HG03095 (cell line): ENCODE results near the gene BYSL.
"Not testable (repeated sequence)": the region's sequence is repeated elsewhere in the genome, so short reads cannot be mapped to it uniquely, and the experiment has no call there.

Experiments used
- ATAC-seq: cut with Tn5 transposase; IDR thresholded peaks from one replicate; pipeline ENCODE4 v1.9.1; 2021; ENCODE audit warnings: moderate library complexity; ENCODE audit not compliant: unreplicated experiment

BYSL gene

GRCh38 chr6:41941280-41942066, 20.2 kb downstream of the BYSL start, which contains the start of gene CCND3:
TSS of gene CCND3 (minus strand) at chr6:41941808. CDS start at chr6:41941649, 159 bp downstream.
- ATAC-seq, result peak; percentile 86

- ATAC-seq, result no peak
Observed at GRCh38 chr6:41942067-41942851, 21.0 kb downstream of the BYSL start.

- not testable (repeated sequence) for ATAC-seq
Observed at GRCh38 chr6:41942882-41943281, 21.6 kb downstream of the BYSL start.

DNA sequence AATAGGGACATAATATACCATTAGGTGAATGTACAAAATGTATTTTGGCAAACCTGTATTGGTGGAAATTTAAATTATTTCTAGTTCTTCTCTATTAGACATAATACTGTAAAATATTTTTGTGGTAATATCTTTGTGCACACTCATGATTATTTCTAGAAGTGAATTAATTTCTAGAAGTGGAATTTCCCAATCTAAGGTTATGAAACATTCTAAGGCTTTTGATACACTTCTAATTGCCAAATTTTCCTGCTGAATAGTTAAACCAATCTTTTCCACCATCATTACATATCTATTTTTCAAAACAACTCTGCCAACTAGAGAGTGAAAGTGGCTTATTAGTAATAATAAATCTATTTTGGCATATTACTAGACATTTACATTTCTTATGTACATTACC, 22.2 kb downstream of the BYSL start:
- no peak for ATAC-seq

DNA sequence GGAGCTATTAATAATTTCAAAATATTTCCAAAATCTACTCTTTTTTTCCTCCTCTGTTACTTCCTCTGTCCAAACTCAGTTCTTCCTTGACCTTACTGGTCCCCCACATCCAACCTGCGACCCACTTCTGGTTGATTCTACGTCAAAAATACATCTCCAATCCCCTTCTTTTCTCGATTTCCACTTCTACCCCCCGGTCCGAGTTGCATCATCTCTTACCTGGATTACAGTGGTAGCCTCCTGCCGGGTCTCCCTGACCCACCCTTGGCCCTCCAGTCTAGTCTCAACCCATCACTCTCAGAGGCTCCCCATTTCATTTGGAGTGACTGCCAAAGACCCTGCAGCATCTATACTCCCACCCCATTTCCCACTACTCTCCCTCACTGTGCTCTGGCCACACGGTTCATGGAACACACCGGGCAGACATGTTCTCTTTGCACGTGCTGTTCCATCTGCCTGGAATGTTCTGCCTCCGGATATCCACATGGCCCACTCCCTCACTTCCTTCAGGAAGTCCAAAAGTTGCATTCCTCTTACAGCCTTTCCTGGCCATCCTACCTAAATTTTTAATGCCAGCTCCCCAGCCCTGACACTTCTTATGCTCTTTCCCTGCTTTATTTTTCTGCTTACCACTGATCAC, 26.4 kb downstream of the BYSL start:
- ATAC-seq, result no peak

DNA sequence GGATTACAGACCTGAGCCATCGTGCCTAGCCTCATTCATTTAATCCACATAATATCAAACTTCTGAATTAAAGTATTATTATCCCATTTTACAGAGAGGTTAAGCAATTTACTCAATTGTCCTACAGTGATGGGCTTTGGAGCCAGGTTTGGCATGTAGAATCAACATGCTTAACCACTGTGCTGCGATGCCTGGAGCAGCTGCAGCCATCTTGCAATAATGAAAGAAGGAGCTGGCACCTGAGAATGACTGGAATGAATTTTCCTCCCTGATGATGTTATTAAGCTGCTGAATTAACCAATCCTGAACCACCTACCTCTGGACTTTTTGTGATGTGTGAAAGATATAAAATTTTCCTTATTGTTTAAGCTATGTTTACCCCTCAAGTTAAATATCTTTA, 33.4 kb downstream of the BYSL start:
- no peak for ATAC-seq

GRCh38 chr6:41955412-41955811, 34.1 kb downstream of the BYSL start:
- no peak for ATAC-seq

DNA sequence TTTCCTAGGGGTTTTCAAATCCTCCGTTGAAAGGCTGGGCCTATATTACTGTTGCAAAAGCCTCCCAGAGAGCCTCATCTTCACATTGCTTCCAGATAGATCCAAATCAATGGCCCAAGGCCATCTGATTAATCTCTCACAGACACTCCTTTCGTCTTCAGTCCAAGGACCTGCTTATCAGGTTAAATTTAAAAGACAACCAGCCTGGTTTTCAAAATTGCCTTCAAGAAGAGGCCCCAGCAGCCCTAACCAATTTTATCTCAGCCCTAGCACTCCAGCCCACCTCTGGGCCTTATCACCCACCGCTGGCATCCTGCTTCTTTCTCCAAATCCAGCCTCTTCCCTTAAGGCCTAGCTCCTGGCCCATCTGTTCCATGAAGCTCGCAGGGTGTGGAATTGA, 35.8 kb downstream of the BYSL start:
- no peak for ATAC-seq

DNA sequence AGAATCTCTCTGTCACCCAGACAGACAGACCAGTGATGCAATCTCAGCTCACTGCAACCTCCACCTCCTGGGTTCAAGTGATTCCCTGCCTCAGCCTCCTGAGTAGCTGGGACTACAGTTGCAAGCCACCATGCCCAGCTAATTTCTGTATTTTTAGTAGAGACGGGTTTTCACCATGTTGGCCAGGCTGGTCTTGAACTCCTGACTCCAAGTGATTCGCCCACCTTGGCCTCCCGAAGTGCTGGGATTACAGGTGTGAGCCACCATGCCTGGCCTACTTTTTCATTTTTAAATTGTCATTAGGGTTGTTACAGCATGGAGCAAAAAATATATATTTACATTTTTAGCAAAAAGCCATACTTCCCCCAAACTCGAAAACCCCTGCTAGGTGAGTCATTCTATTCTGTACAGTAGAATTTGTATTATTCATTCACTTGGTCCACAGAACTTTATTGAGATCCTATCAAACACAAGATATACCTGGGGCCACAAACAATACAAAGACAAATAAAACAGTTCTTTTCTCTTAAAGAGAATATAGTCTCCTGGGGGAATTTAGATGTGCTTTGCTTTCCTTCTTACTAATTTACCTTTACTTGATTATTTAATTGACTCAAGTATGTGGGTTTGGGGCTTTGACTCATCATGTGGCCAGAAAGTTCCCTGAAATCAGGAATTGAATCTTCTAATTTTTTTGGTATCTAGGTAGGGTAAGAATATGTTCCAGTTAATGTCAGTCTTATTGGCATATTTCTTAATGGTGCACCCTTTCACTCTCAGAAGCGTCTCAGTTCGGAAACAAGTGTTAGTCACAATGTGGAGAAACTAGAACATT, 36.9 kb downstream of the BYSL start:
- no peak for ATAC-seq

DNA sequence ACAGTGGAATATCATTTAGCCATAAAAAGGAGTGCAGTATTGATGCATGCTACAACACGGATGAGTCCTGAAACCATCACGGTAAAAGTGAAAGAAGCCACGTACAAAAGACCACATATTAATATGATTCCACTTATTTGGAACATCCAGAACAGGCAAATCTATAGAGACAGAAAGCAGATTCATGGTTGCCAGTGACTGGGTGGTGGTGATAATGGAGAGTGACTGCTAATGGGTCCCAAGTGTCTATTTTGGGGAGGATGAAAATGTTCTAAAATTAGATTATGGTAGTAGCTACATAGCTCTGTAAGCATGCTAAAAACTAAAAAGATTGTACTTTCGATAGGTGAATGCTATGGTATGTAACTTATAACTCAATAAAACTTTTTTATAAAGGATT, 38.7 kb downstream of the BYSL start:
- ATAC-seq, result no peak

- no peak for ATAC-seq
Observed at GRCh38 chr6:41963371-41963770, 42.1 kb downstream of the BYSL start.

- ATAC-seq, result no peak
Observed at GRCh38 chr6:41964201-41964887, 43.0 kb downstream of the BYSL start.

- ATAC-seq, result no peak
Observed at GRCh38 chr6:41965429-41966213, 44.3 kb downstream of the BYSL start.

DNA sequence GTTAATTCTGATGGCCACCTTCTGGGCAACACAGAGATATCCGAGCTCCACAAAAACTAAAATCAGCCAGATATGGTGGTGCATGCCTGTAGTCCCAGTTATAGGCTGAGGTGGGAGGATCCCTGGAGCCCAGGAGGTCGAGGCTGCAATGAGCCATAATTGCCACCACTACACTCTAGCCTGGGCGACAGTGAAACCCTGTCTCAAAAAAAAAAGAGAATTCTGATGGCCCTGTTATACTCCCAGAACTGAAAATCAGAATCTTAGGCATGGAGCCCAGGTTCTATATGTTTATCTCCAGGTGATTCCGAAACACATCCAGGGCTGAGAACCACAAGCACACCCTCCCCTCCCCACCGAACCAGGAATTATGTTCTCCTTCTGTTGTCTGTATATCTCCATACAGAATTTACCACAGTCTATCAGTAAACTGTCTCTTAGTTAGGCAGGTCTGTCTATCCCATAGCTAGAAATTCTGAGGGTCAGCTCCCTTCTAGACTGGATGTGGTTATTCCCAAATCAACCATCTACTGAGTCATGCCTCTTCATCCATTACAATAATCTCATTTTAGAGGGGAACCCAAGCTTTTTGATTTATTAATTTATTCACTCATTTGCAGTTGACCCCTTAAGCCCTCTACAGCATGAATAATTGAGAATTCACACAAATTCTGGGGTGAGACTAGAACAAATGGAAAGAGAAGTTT, 45.1 kb downstream of the BYSL start:
- no peak for ATAC-seq

- no peak for ATAC-seq
Observed at GRCh38 chr6:41966961-41967311, 45.6 kb downstream of the BYSL start.

- no peak for ATAC-seq
Observed at GRCh38 chr6:41967312-41968287, 46.3 kb downstream of the BYSL start.

DNA sequence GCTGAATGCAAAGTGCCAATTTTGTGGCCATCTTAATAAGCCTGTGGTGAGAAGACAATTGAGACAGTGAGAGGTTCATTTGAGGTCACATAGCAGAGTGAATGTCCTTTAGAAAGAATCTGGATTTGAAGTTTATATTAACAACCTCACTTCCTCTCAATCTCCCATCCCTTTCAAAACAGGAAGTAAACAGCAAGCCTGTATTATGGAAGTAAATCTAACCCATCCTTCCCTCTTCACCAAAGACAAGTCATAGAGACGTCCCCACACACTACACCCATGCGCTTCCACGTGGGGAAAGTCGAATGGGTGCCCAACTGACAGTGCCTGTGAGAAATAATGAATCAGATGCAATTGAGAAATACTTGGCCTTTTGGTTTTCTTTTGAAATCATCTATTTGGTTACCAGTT, 49.1 kb downstream of the BYSL start:
- no peak for ATAC-seq

DNA sequence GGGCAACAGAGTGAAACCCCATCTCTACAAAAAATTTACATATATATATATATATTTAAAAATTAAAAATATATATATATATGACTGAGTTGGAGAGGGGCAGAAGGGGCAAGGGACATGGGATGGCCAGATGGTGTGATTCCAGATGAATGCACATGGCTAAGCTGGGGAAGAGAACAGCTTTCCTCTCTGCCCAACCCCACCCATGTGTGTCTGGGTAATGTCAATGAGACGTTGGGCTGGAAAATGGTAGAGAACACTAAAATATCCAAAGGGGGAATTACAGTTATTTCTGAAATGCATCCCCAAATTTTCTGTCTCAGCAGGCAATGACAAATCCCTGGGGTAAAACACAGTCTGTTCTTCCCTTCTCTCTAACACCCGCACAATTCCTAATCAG, 51.5 kb downstream of the BYSL start:
- ATAC-seq, result no peak
